Gastrocnemius medialis (tissue), 4 donors: Measurements from ENCODE around the gene LSM5.

ENCODE experiments used
- CTCF ChIP-seq, 5 experiments: fragments of 450-650 bp in 3 of 5; fragments of 200-600 bp in 2 of 5; sonication (generic) in 2 of 5; IDR thresholded peaks in 4 of 5; conservative IDR thresholded peaks in 1 of 5; 1 replicate in 4 of 5; 2 replicates in 1 of 5; pipeline ENCODE4 v1.5.1; 2016 to 2019; ENCODE audit warnings: antibody characterized with exemption in 5 of 5, mild to moderate bottlenecking in 3 of 5, moderate library complexity in 3 of 5
- POLR2A ChIP-seq, 2 donors: fragments of 450-650 bp; IDR thresholded peaks; one replicate each; pipeline ENCODE4 v1.6.1; 2017; ENCODE audit warnings: antibody characterized with exemption in 2 of 2, mild to moderate bottlenecking in 2 of 2, moderate library complexity in 2 of 2

GRCh38 chr7:32532086-32532485 lies 41.9 kb upstream of the LSM5 start:
- TF ChIP-seq CTCF (IDR thresholded peaks at IDR 0.05 in 4 of 5, conservative IDR thresholded peaks at IDR 0.05 in 1 of 5) (no peak), POLR2A (IDR thresholded peaks at IDR 0.05) (no peak)
